Upper lobe of left lung (tissue), 4 donors: Measurements from ENCODE around the gene SPATA31C2.

Source experiments
- CTCF ChIP-seq, 6 experiments: fragments of 450-650 bp in 4 of 6; fragments of 200-600 bp in 2 of 6; sonication (generic) in 2 of 6; IDR thresholded peaks; one replicate each; pipeline ENCODE4 v1.5.1; 2016 to 2019; ENCODE audit warnings: antibody characterized with exemption in 6 of 6
- EP300 ChIP-seq, 4 donors: sonication (generic); formaldehyde crosslinking; IDR thresholded peaks; one replicate each; pipeline ENCODE4 v1.5.1; 2017; ENCODE audit warnings: antibody characterized with exemption in 4 of 4, control low read depth in 2 of 4
- POLR2A ChIP-seq, 4 donors: fragments of 450-650 bp; IDR thresholded peaks; one replicate each; pipeline ENCODE4 v1.5.1; 2016 to 2017; ENCODE audit warnings: antibody characterized with exemption in 4 of 4, mild to moderate bottlenecking in 2 of 4
- POLR2AphosphoS5 ChIP-seq, 2 donors: sonication (generic); formaldehyde crosslinking; IDR thresholded peaks; one replicate each; pipeline ENCODE4 v1.5.1; 2017; ENCODE audit warnings: antibody characterized with exemption in 2 of 2

- TF ChIP-seq CTCF (IDR thresholded peaks at IDR 0.05) (no peak), EP300 (IDR thresholded peaks at IDR 0.05) (no peak), POLR2AphosphoS5 (IDR thresholded peaks at IDR 0.05) (no peak), POLR2A (IDR thresholded peaks at IDR 0.05) (no peak)
These were observed 31.4 kb upstream of the SPATA31C2 start for GRCh38 chr9:88169700-88170099.
